Kidney (tissue), 14 donors: ENCODE results near the gene LTBP2. TPM values are rescaled to one million over a fixed set of nuclear protein-coding genes. Genes with fewer than 3 reads are reported as not detected.

Experiments used
- DNase-seq, 5 donors: peaks; one replicate each; pipeline ENCODE4 v3.0.0-alpha.2; 2013 to 2020
- FAIRE-seq: peaks from 2 replicates; lab custom pipeline; 2012; peaks lifted over from hg19 to GRCh38; lab: Jason Lieb, UNC
- H3K27ac ChIP-seq, 2 donors: one replicate each; pipeline ENCODE4 v1.7.0; 2013; ENCODE audit warnings: low read depth in 2 of 2, low read length in 2 of 2, inconsistent platforms in 1 of 2
- H3K27me3 ChIP-seq: one replicate; pipeline ENCODE4 v1.7.1; 2013; ENCODE audit warnings: low read length, inconsistent platforms; ENCODE audit not compliant: control insufficient read depth, insufficient read depth
- H3K36me3 ChIP-seq, 3 donors: one replicate each; pipeline versions ENCODE4 v1.7.0 to v1.7.1; 2013; ENCODE audit warnings: low read length in 3 of 3, control low read depth in 1 of 3, inconsistent platforms in 1 of 3; ENCODE audit not compliant: insufficient read depth in 3 of 3, control insufficient read depth in 2 of 3
- H3K4me1 ChIP-seq, 3 donors: one replicate each; pipeline versions ENCODE4 v1.7.0 to v1.7.1; 2013; ENCODE audit warnings: low read length in 3 of 3, inconsistent platforms in 1 of 3, low read depth in 1 of 3; ENCODE audit not compliant: control insufficient read depth in 2 of 3, insufficient read depth in 2 of 3
- H3K4me3 ChIP-seq, 3 donors: one replicate each; pipeline versions ENCODE4 v1.7.0 to v1.8.1; 2013; ENCODE audit warnings: low read length in 3 of 3, control low read depth in 1 of 3, inconsistent platforms in 1 of 3
- H3K9ac ChIP-seq, 3 donors: one replicate each; pipeline versions ENCODE4 v1.7.0 to v1.7.1; 2013; ENCODE audit warnings: low read length in 3 of 3, control low read depth in 1 of 3, inconsistent platforms in 1 of 3
- H3K9me3 ChIP-seq, 3 donors: one replicate each; pipeline versions ENCODE4 v1.7.0 to v1.7.1; 2013; ENCODE audit warnings: low read length in 3 of 3, control low read depth in 1 of 3, inconsistent platforms in 1 of 3; ENCODE audit not compliant: control insufficient read depth in 2 of 3, insufficient read depth in 1 of 3
- CTCF ChIP-seq: IDR thresholded peaks from 3 replicates; pipeline ENCODE4 v1.5.1; 2012; ENCODE audit warnings: mild to moderate bottlenecking, moderate library complexity, borderline replicate concordance; ENCODE audit not compliant: insufficient read depth; ENCODE audit errors: extremely low read depth
- intact Hi-C: fragments of 100-400 bp; cut with DNase I; formaldehyde crosslinking; loops from one replicate; pipeline ENCODE4 v1.11.1; 2022
- polyA plus RNA-seq: library from polyadenylated mRNA; stranded (reverse); fragments of 350-450 nt; fragmentation: Illumina TruSeq; extraction: RNeasy Lipid Tissue Mini Kit (QIAGEN cat#74804); gene quantifications from one replicate; pipeline ENCODE4 v1.2.3, GENCODE V29; 2014; ENCODE audit warnings: low read depth, low replicate concordance; ENCODE audit not compliant: insufficient read depth
- total RNA-seq: library from RNA; stranded (reverse); fragmentation: NEBNext Ultra II Directional; extraction: Animal tissue kit (Norgen Biotek cat#: 25700); gene quantifications from one replicate; pipeline ENCODE4 v1.2.1, GENCODE V29; 2021
- donor health status: control.
- donor health status: control.
- donor health status: control.
- donor health status: control.
- donor health status: control.
- donor health status: DM: yes; HTN: yes; CAD: no.
- donor health status: Normal renal cell carcinoma (clear cell type).

The LTBP2 gene
- total and polyA plus RNA-seq, 2 donors from 2014 or later = 2.9 to 10.4 TPM

GRCh38 chr14:74594606-74595005 lies 17.4 kb downstream of the LTBP2 start:
- peaks cover 0 to 21% (median 17%) of the 10 kb centered on the region in 3 donors for H3K4me1 ChIP-seq
- no peak overlapping the region for H3K9ac ChIP-seq
- intact Hi-C loops = no loop called here
- DNase-seq (no peak), FAIRE-seq (no peak)
- H3K27ac ChIP-seq = no peak overlapping the region
- no peak overlapping the region for H3K4me3 ChIP-seq
- H3K36me3 ChIP-seq = no peaks in the 10 kb centered on the region
- TF ChIP-seq CTCF = no peak
- H3K9me3 ChIP-seq = no peaks in the 10 kb centered on the region
- H3K27me3 ChIP-seq = no peaks in the 10 kb centered on the region

- no peak overlapping the region for H3K4me3 ChIP-seq
- H3K36me3 ChIP-seq = no peaks in the 10 kb centered on the region
- FAIRE-seq = no peak
- peak overlapping the region in 1 of 2 donors; percentile 27 for H3K27ac ChIP-seq
- peaks cover 0 to 21% (median 17%) of the 10 kb centered on the region in 3 donors for H3K4me1 ChIP-seq
- intact Hi-C loops = no loop called here
- no peak for DNase-seq
- TF ChIP-seq CTCF = no peak
- H3K9ac ChIP-seq = no peak overlapping the region
- no peaks in the 10 kb centered on the region for H3K27me3 ChIP-seq
- H3K9me3 ChIP-seq = no peaks in the 10 kb centered on the region
Measured at GRCh38 chr14:74594029-74594428, 18.0 kb downstream of the LTBP2 start.

GRCh38 chr14:74593241-74593953 lies 18.6 kb downstream of the LTBP2 start:
- DNase-seq = peak in 1 of 5 donors; percentile 43
- TF ChIP-seq CTCF = no peak
- H3K4me1 ChIP-seq = peaks cover 0 to 21% (median 17%) of the 10 kb centered on the region in 3 donors
- peak overlapping the region; percentile 37 to 39 for H3K27ac ChIP-seq
- H3K9me3 ChIP-seq = no peaks in the 10 kb centered on the region
- no peak overlapping the region for H3K4me3 ChIP-seq
- no peak for FAIRE-seq
- H3K27me3 ChIP-seq = no peaks in the 10 kb centered on the region
- H3K9ac ChIP-seq = no peak overlapping the region
- intact Hi-C loops = no loop called here
- no peaks in the 10 kb centered on the region for H3K36me3 ChIP-seq
